ENCODE measurements around the gene CFAP69. TPM values are rescaled to one million over a fixed set of nuclear protein-coding genes. Genes with fewer than 3 reads are reported as not detected.

The CFAP69 gene
- total RNA-seq, 1 experiment from 2014 or later = 3.1 TPM

DNA sequence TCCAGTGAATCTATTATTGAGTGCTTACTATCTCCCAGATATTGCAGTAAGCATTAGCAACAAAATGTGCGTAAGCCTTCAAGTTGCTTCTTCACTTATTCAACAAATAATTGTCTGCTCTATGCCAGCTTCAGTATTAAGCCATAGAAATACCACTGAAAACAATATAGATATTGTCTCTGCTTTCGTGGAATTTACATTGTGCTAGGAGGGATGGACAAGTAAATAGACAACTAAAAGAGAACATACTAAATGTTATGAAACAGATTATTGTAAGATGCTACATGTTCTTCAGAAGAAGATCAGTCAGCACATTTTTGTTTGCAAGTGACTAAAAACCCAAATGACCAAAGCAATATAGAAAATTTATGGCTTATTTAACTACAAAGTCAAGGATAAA is 27.3 kb downstream of the CFAP69 start:
- no peaks in the 10 kb centered on the region for H3K9me2 ChIP-seq (replicated peaks; ENCODE audit: low read length)
- no peak for DNase-seq
- no peaks in the 10 kb centered on the region for H3K79me2 ChIP-seq (ENCODE audit: low read length)
- ChIA-PET POLR2A (ENCODE audit: unreplicated experiment) (no interaction called here), CTCF (interaction anchor here (1.2 kb wide), 1 partner anchor 156 kb away, joined by 4 read pairs; no protein-coding TSS in a partner anchor)
- H3K27ac ChIP-seq (ENCODE audit: low read length) = no peak overlapping the region
- no TSS peak for BruUV-seq (replicated peaks)
- H4K20me1 ChIP-seq (ENCODE audit: low read length) = no peaks in the 10 kb centered on the region
- no peaks in the 10 kb centered on the region for H3K27me3 ChIP-seq (ENCODE audit: low read length)
- H3K9me3 ChIP-seq (ENCODE audit: low read length) = no peaks in the 10 kb centered on the region
- peaks cover 30% of the 10 kb centered on the region for H3K4me1 ChIP-seq (ENCODE audit: insufficient read depth, low read length)
- H3K4me3 ChIP-seq (ENCODE audit: low read length) = no peak overlapping the region
- intact Hi-C loops (cut with micrococcal nuclease) = no loop called here
- H3K36me3 ChIP-seq (ENCODE audit: low read depth, low read length) = no peaks in the 10 kb centered on the region
- no peak for TF ChIP-seq EZH2phosphoT487 (IDR thresholded peaks at IDR 0.05; ENCODE audit: borderline replicate concordance, low read length)
- TF ChIP-seq, protein P1, sequence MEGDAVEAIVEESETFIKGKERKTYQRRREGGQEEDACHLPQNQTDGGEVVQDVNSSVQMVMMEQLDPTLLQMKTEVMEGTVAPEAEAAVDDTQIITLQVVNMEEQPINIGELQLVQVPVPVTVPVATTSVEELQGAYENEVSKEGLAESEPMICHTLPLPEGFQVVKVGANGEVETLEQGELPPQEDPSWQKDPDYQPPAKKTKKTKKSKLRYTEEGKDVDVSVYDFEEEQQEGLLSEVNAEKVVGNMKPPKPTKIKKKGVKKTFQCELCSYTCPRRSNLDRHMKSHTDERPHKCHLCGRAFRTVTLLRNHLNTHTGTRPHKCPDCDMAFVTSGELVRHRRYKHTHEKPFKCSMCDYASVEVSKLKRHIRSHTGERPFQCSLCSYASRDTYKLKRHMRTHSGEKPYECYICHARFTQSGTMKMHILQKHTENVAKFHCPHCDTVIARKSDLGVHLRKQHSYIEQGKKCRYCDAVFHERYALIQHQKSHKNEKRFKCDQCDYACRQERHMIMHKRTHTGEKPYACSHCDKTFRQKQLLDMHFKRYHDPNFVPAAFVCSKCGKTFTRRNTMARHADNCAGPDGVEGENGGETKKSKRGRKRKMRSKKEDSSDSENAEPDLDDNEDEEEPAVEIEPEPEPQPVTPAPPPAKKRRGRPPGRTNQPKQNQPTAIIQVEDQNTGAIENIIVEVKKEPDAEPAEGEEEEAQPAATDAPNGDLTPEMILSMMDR (conservative IDR thresholded peaks at IDR 0.05; ENCODE audit: low read depth, low read length) = no peak
- TF ChIP-seq EZH2 (IDR thresholded peaks at IDR 0.05; ENCODE audit: low read length, unreplicated experiment) = no peak
- ATAC-seq = no peak
- peak overlapping the region; percentile 10; the same call in 1 of the 2 replicates for H3K4me2 ChIP-seq (ENCODE audit: low read length)
- no peaks in the 10 kb centered on the region for H3F3A ChIP-seq (ENCODE audit: low read length, unreplicated experiment)
- no peak overlapping the region for H3K9ac ChIP-seq (ENCODE audit: low read length)
- H2AFZ ChIP-seq (ENCODE audit: low read length) = no peak overlapping the region

DNA sequence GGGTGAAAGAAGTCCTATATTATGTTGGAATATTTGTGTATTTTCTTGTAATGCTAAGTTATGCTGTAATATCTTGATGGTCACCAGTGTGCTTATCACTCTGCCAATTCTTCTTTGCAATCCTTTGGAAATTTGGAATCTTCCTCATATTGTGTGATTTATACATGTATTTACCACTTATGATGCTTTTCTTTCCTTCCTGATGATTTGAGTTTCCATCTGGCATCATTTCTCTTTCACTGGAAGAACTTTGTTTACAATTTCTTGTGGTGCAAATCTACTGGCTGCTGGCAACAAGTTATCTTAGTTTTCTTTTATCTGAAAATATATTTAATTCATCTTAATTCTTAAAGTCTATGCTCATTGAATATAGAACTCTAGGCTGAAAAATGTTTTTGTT is 29.2 kb downstream of the CFAP69 start:
- no TSS peak for BruUV-seq (replicated peaks)
- no peaks in the 10 kb centered on the region for H3K9me3 ChIP-seq (ENCODE audit: low read length)
- no peak overlapping the region for H3K9ac ChIP-seq (ENCODE audit: low read length)
- no peak overlapping the region for H3K27ac ChIP-seq (ENCODE audit: low read length)
- no peak overlapping the region for H2AFZ ChIP-seq (ENCODE audit: low read length)
- no peaks in the 10 kb centered on the region for H3K9me2 ChIP-seq (replicated peaks; ENCODE audit: low read length)
- ChIA-PET POLR2A (ENCODE audit: unreplicated experiment) (no interaction called here), CTCF (no interaction called here)
- ATAC-seq (no peak), DNase-seq (no peak)
- no peaks in the 10 kb centered on the region for H3K36me3 ChIP-seq (ENCODE audit: low read depth, low read length)
- H3K27me3 ChIP-seq (ENCODE audit: low read length) = no peaks in the 10 kb centered on the region
- no peak overlapping the region for H3K4me2 ChIP-seq (ENCODE audit: low read length)
- no peaks in the 10 kb centered on the region for H3K79me2 ChIP-seq (ENCODE audit: low read length)
- TF ChIP-seq, protein P1 (conservative IDR thresholded peaks at IDR 0.05; ENCODE audit: low read depth, low read length) = no peak
- TF ChIP-seq EZH2 (IDR thresholded peaks at IDR 0.05; ENCODE audit: low read length, unreplicated experiment) = no peak
- no peak for TF ChIP-seq EZH2phosphoT487 (IDR thresholded peaks at IDR 0.05; ENCODE audit: borderline replicate concordance, low read length)
- H3F3A ChIP-seq (ENCODE audit: low read length, unreplicated experiment) = no peaks in the 10 kb centered on the region
- no peak overlapping the region for H3K4me3 ChIP-seq (ENCODE audit: low read length)
- intact Hi-C loops (cut with micrococcal nuclease) = no loop called here
- H3K4me1 ChIP-seq (ENCODE audit: insufficient read depth, low read length) = peaks cover 27% of the 10 kb centered on the region
- no peaks in the 10 kb centered on the region for H4K20me1 ChIP-seq (ENCODE audit: low read length)

DNA sequence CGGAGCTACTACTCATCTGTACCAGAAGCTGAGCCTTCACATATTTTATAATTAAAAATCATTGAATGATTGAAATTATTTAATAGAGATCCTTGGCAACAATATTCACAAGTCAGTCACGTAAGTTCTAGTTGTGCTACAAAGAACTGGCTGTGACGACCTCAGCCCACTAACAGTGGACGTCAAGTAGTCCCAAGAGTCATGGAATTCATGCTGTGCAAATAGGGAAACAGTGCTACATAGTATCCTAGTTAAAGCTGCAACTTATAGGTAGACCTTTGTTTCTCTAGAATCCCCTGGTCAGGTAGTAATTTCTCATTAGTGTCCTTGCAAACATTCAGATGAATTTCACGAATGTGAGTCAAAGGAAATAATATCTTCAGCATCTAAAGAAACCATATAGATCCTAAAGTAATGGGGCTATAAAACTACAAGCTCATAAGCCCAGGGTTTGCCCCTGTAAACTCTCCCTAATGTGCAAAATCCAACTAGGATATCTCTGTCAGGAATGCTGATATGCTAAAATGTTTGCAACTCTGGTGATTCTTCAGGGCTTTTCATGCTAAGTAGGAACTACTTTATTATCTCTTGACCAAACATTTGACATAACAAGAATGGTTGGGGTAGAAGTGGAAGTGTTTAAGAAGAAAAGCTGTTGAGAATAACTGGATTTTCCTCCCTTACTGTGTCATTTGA is 31.2 kb downstream of the CFAP69 start:
- H3K4me1 ChIP-seq (ENCODE audit: insufficient read depth, low read length) = peaks cover 13% of the 10 kb centered on the region
- intact Hi-C loops (cut with micrococcal nuclease) = no loop called here
- ATAC-seq = 0 out of 2 replicates have a peak, but pooled peaks have one; percentile 39
- H3K27me3 ChIP-seq (ENCODE audit: low read length) = no peaks in the 10 kb centered on the region
- H2AFZ ChIP-seq (ENCODE audit: low read length) = no peak overlapping the region
- ChIA-PET POLR2A (ENCODE audit: unreplicated experiment) (interaction anchor here (0.7 to 0.9 kb wide), 2 partner anchors 28 to 34 kb away, joined by 3 read pairs; no protein-coding TSS in a partner anchor), CTCF (no interaction called here)
- H3K27ac ChIP-seq (ENCODE audit: low read length) = no peak overlapping the region
- H3K9me2 ChIP-seq (replicated peaks; ENCODE audit: low read length) = no peaks in the 10 kb centered on the region
- H3K9ac ChIP-seq (ENCODE audit: low read length) = no peak overlapping the region
- TF ChIP-seq, protein P1 (conservative IDR thresholded peaks at IDR 0.05; ENCODE audit: low read depth, low read length) = no peak
- TF ChIP-seq EZH2 (IDR thresholded peaks at IDR 0.05; ENCODE audit: low read length, unreplicated experiment) (no peak), EZH2phosphoT487 (IDR thresholded peaks at IDR 0.05; ENCODE audit: borderline replicate concordance, low read length) (no peak)
- no peaks in the 10 kb centered on the region for H3K9me3 ChIP-seq (ENCODE audit: low read length)
- H4K20me1 ChIP-seq (ENCODE audit: low read length) = no peaks in the 10 kb centered on the region
- H3K4me2 ChIP-seq (ENCODE audit: low read length) = no peak overlapping the region
- no peak for DNase-seq
- H3K4me3 ChIP-seq (ENCODE audit: low read length) = no peak overlapping the region
- no peaks in the 10 kb centered on the region for H3K36me3 ChIP-seq (ENCODE audit: low read depth, low read length)
- H3F3A ChIP-seq (ENCODE audit: low read length, unreplicated experiment) = no peaks in the 10 kb centered on the region
- no peaks in the 10 kb centered on the region for H3K79me2 ChIP-seq (ENCODE audit: low read length)
- no TSS peak for BruUV-seq (replicated peaks)

Data from PC-3 (cell line).